WTC11 (cell line): ENCODE results near the gene ZDHHC4.

Source experiments
- JUN ChIP-seq: sonication (generic); formaldehyde crosslinking; IDR thresholded peaks from 2 replicates; pipeline ENCODE4 v1.8.0; 2023; ENCODE audit warnings: mild to moderate bottlenecking, missing genetic modification reagents
- MYBL2 ChIP-seq: sonication (generic); formaldehyde crosslinking; IDR thresholded peaks from 2 replicates; pipeline ENCODE4 v1.8.1; 2023; ENCODE audit warnings: mild to moderate bottlenecking, moderate library complexity, missing genetic modification reagents
- ZMAT4 ChIP-seq: fragments of 250-450 bp; sonication (Bioruptor Pico); IDR thresholded peaks from 2 replicates; pipeline ENCODE4 v1.9.0; 2021; ENCODE audit warnings: mild to moderate bottlenecking
- ZNF532 ChIP-seq: fragments of 250-450 bp; sonication (Bioruptor Pico); IDR thresholded peaks from 2 replicates; pipeline ENCODE4 v1.9.0; 2021; ENCODE audit warnings: mild to moderate bottlenecking, borderline replicate concordance

- no peak for TF ChIP-seq JUN
- TF ChIP-seq ZMAT4 (CRISPR knock-in tag): no peak
- TF ChIP-seq MYBL2 (CRISPR knock-in tag): no peak
- TF ChIP-seq ZNF532 (CRISPR knock-in tag): no peak
Measured at GRCh38 chr7:6604458-6604857, 27.2 kb downstream of the ZDHHC4 start.
